ENCODE measurements around the gene RAB11FIP4.

DNA sequence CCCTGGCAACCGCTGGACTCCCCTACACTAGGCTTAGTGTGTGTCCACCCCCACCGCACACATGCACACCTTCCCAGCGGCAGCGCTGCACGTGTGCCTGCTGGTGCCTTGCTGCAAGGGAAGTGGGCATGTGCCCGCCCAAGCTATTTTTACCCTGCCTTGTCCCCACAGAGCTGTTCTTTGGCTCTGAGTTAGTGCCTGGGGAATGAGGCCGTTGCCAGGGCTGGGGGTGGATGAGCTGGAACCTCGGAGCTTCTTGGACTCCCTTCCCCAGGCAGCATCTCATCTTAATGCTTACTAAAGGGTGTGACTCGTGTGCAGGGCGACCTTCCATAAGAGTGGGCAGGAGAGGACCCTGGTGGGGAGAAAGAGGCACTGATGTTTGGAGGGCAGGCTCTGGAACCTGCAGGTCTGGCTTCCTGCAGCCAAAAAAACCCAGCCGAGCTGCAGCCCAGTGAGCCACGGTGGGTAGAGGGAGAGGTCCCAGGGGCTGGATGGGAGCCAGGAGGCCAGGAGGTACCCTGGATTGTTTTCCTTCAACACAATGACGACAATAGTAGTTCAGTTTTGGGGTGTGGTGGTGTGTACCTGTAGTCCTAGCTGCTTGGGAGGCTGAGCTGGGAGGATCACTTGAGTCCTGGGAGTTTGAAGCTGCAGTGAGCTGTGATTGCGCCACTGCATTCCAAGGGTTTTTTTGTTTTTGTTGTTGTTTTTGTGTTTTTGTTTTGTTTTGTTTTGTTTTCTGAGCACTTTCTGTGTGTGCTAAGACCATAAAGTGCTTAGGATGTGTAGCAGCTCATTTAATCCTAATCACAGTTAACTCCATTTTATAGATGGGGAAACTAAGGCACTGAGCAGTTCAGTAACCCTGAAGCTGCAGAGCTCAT is 119.1 kb downstream of the RAB11FIP4 start:
- TF ChIP-seq TBP (IDR thresholded peaks at IDR 0.05; ENCODE audit: low read depth, low read length) (no peak), TAF1 (IDR thresholded peaks at IDR 0.05; ENCODE audit: low read depth, low read length) (no peak), POLR2AphosphoS5 (IDR thresholded peaks at IDR 0.05; ENCODE audit: low read depth, low read length) (no peak), KDM1A (IDR thresholded peaks at IDR 0.05; ENCODE audit: borderline replicate concordance, low read length) (no peak)
